GM13977 (cell line): ENCODE results near the gene AURKA.
"Not testable (repeated sequence)": the region's sequence is repeated elsewhere in the genome, so short reads cannot be mapped to it uniquely, and the experiment has no call there.

Experiments
- DNase-seq: peaks from one replicate; pipeline ENCODE4 v3.0.0; 2012; ENCODE audit warnings: low spot score
- CTCF ChIP-seq: IDR thresholded peaks from 2 replicates; pipeline ENCODE4 v1.5.1; 2012; ENCODE audit warnings: mild to moderate bottlenecking, control low read depth; ENCODE audit not compliant: insufficient read depth; ENCODE audit errors: extremely low read depth, missing control alignments
- in situ Hi-C: fragments of 300-500 bp; cut with MboI; formaldehyde crosslinking; loops from one replicate; pipeline ENCODE4 v1.12.0; 2022; ENCODE audit warnings: low sequenced_read_pairs, low pct_unique_long_range_greater_than_20kb, mixed read lengths, inconsistent platforms; ENCODE audit not compliant: unreplicated experiment

AURKA gene

GRCh38 chr20:56348746-56349145 lies 43.3 kb downstream of the AURKA start:
- in situ Hi-C loops = loop anchor here (25.0 kb wide), 1 partner anchor 1686 kb away; no protein-coding TSS in a partner anchor
- TF ChIP-seq CTCF = no peak
- DNase-seq = no peak

DNA sequence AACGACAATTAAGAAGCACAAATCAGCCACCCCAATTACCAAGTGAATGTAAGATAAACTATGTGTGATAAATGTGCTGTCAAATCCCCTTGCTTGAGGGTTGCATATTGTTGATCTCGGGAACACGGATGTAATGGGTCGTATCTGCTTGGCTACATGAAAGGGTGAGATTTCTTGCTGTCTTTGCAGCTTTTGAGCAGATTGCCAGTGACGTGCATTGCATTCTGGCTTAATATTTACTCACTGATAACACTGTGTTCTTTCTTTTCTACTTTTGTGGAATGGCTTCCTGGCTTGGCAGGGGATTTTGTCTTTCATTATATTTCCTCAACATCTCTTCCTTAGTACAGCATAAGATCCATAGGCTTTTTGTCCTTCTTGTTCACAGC lies 43.7 kb downstream of the AURKA start:
- no peak for TF ChIP-seq CTCF
- no peak for DNase-seq
- in situ Hi-C loops = loop anchor here (25.0 kb wide), 1 partner anchor 1686 kb away; no protein-coding TSS in a partner anchor

GRCh38 chr20:56347628-56348304 lies 44.2 kb downstream of the AURKA start:
- no peak for TF ChIP-seq CTCF
- in situ Hi-C loops = loop anchor here (25.0 kb wide), 1 partner anchor 1685 kb away; no protein-coding TSS in a partner anchor
- no peak for DNase-seq

GRCh38 chr20:56345911-56346310 lies 46.1 kb downstream of the AURKA start:
- in situ Hi-C loops = loop anchor here (25.0 kb wide), 1 partner anchor 1684 kb away; no protein-coding TSS in a partner anchor
- DNase-seq = no peak
- TF ChIP-seq CTCF = no peak

- peak; percentile 76 for DNase-seq
- TF ChIP-seq CTCF = peak; percentile 92
- in situ Hi-C loops = loop anchor here (25.0 kb wide), 1 partner anchor 1682 kb away; no protein-coding TSS in a partner anchor
These were observed 48.1 kb downstream of the AURKA start for GRCh38 chr20:56343861-56344381.

DNA sequence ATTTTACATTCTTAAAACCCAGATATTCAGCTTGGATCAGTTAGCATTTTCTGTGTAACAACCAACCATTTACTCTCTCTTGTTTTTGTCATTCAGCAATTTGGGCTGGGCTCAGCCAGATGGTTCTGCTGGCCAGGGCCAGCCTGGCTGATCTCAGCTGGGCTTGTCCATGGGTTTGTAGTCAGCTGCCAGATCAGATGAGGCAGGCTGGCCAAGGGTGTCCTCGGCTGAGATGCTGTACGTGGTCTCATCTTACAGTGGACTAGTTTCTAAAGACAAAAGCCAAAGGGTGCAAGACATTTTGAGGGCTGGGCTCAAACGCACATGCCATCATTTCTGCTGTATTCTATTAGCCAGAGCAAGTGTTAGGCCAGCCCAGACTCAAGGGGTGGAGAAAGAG lies 49.2 kb downstream of the AURKA start:
- in situ Hi-C loops = loop anchor here (25.0 kb wide), 1 partner anchor 1680 kb away; no protein-coding TSS in a partner anchor
- TF ChIP-seq CTCF = no peak
- DNase-seq = no peak

DNA sequence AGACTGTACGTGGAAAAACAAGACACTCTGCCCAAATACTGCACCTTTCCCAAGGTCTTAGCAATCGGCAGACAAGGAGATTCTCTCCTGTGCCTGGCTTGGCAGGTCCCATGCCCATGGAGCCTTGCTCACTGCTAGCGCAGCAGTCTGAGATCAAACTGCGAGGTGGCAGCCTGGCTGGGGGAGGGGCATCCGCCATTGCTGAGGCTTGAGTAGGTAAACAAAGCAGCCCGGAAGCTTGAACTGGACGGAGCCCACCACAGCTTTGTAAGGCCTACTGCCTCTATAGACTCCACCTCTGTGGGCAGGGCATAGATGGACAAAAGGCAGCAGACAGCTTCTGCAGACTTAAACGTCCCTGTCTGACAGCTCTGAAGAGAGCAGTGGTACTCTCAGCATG lies 55.3 kb downstream of the AURKA start:
- in situ Hi-C loops = loop anchor here (25.0 kb wide), 1 partner anchor 1674 kb away; no protein-coding TSS in a partner anchor
- DNase-seq = not testable (repeated sequence)
